H1 (cell line): ENCODE data around the gene MIX23. TPM values are rescaled to one million over a fixed set of nuclear protein-coding genes. Genes with fewer than 3 reads are reported as not detected.

ENCODE experiments used
- CTCF ChIA-PET: fragments of 300-600 bp; sonication (Branson Sonifier 250); formaldehyde crosslinking; loops from one replicate; lab custom pipeline; 2021; ENCODE audit not compliant: partially characterized antibody; lab: Charles Lee
- POLR2A ChIA-PET: fragments of 300-600 bp; sonication (Branson Sonifier 250); formaldehyde crosslinking; loops from one replicate; lab custom pipeline; 2021; ENCODE audit warnings: inconsistent platforms; ENCODE audit not compliant: partially characterized antibody; lab: Charles Lee
- DNase-seq, 2 experiments: peaks; one replicate each; pipeline versions ENCODE4 v3.0.0 to v3.0.0-alpha.2; 2010 to 2022; ENCODE audit warnings: low spot score in 2 of 2, low read depth in 1 of 2, mixed read lengths in 1 of 2
- FAIRE-seq: peaks from 2 replicates; lab custom pipeline; 2011; peaks lifted over from hg19 to GRCh38; lab: Jason Lieb, UNC
- H2AFZ ChIP-seq: 2 replicates; pipeline ENCODE4 v1.8.1; 2012; ENCODE audit warnings: low read length, inconsistent platforms
- H2AK5ac ChIP-seq: 2 replicates; pipeline ENCODE4 v1.6.1; 2013; ENCODE audit warnings: low read depth, low read length
- H2BK120ac ChIP-seq: replicated peaks from 2 replicates; pipeline ENCODE3; 2013; ENCODE audit warnings: low read depth, low read length, inconsistent platforms
- H2BK12ac ChIP-seq: 2 replicates; pipeline ENCODE4 v1.6.1; 2013; ENCODE audit warnings: low read depth, low read length
- H2BK15ac ChIP-seq: 2 replicates; pipeline ENCODE4 v1.6.1; 2013; ENCODE audit warnings: low read length
- H2BK20ac ChIP-seq: 2 replicates; pipeline ENCODE4 v1.6.1; 2013; ENCODE audit warnings: low read length
- H2BK5ac ChIP-seq: 2 replicates; pipeline ENCODE4 v1.6.1; 2013; ENCODE audit warnings: low read depth, low read length
- H3K14ac ChIP-seq: 2 replicates; pipeline ENCODE4 v1.6.1; 2013; ENCODE audit warnings: inconsistent platforms; ENCODE audit not compliant: insufficient read length
- H3K18ac ChIP-seq: 2 replicates; pipeline ENCODE4 v1.6.1; 2013; ENCODE audit warnings: low read length; ENCODE audit errors: extremely low read depth
- H3K23ac ChIP-seq: 2 replicates; pipeline ENCODE4 v1.6.1; 2013; ENCODE audit warnings: inconsistent platforms; ENCODE audit not compliant: insufficient read length
- H3K23me2 ChIP-seq: 2 replicates; pipeline ENCODE4 v1.6.1; 2013; ENCODE audit warnings: low read depth, low read length
- H3K27ac ChIP-seq: 2 replicates; pipeline ENCODE4 v1.6.1; 2011; ENCODE audit warnings: low read depth, low read length, inconsistent platforms
- H3K27me3 ChIP-seq, 4 experiments: replicated peaks in 1 of 4; 1 replicate in 1 of 4; 2 replicates in 3 of 4; pipeline versions ENCODE4 v1.6.1 to v1.8.1; 2011 to 2013; ENCODE audit warnings: low read length in 3 of 4, mild to moderate bottlenecking in 3 of 4, inconsistent platforms in 2 of 4, mixed read lengths in 2 of 4, moderate library complexity in 1 of 4; ENCODE audit not compliant: control insufficient read depth in 3 of 4, insufficient read depth in 3 of 4; ENCODE audit errors: extremely low read depth in 1 of 4
- H3K36me3 ChIP-seq, 4 experiments: 2 replicates each; pipeline versions ENCODE4 v1.6.1 to v1.8.1; 2011 to 2013; ENCODE audit warnings: mild to moderate bottlenecking in 4 of 4, low read length in 3 of 4, moderate library complexity in 2 of 4, control low read depth in 1 of 4, inconsistent platforms in 1 of 4; ENCODE audit not compliant: insufficient read depth in 4 of 4, control insufficient read depth in 2 of 4
- H3K4ac ChIP-seq: replicated peaks from 2 replicates; pipeline ENCODE3; 2013; ENCODE audit warnings: low read length, low read depth, mixed read lengths, inconsistent platforms; ENCODE audit not compliant: insufficient read length
- H3K4me1 ChIP-seq, 4 experiments: replicated peaks in 1 of 4; 1 replicate in 1 of 4; 2 replicates in 3 of 4; pipeline versions ENCODE4 v1.6.1 to v1.8.1; 2011 to 2013; ENCODE audit warnings: low read length in 3 of 4, inconsistent platforms in 2 of 4, mixed read lengths in 1 of 4; ENCODE audit not compliant: insufficient read depth in 4 of 4, control insufficient read depth in 3 of 4
- H3K4me2 ChIP-seq, 2 experiments: 2 replicates each; pipeline versions ENCODE4 v1.6.1 to v1.8.1; 2011 to 2013; ENCODE audit warnings: low read depth in 2 of 2, low read length in 2 of 2, control low read depth in 1 of 2, inconsistent platforms in 1 of 2, mild to moderate bottlenecking in 1 of 2; ENCODE audit not compliant: insufficient read depth in 1 of 2
- H3K4me3 ChIP-seq, 4 experiments: fragments of 200-600, 300-600 bp in 1 of 4; sonication (generic), shearing (Covaris generic), sonication (Bioruptor Twin) in 1 of 4; 2 replicates each; pipeline versions ENCODE4 v1.5.1 to v1.8.1; 2011 to 2016; ENCODE audit warnings: low read length in 4 of 4, low read depth in 3 of 4, control low read depth in 2 of 4, inconsistent platforms in 2 of 4, mild to moderate bottlenecking in 2 of 4, mixed read lengths in 1 of 4, moderate library complexity in 1 of 4; ENCODE audit not compliant: insufficient read depth in 2 of 4; ENCODE audit errors: extremely low read depth in 1 of 4
- H3K56ac ChIP-seq: replicated peaks from 2 replicates; pipeline ENCODE3; 2013; ENCODE audit warnings: low read depth, mild to moderate bottlenecking, mixed read lengths, low read length, inconsistent platforms; ENCODE audit not compliant: insufficient read length
- H3K79me1 ChIP-seq: 2 replicates; pipeline ENCODE4 v1.6.1; 2013; ENCODE audit warnings: low read depth, low read length, control low read depth
- H3K79me2 ChIP-seq, 2 experiments: 2 replicates each; pipeline versions ENCODE4 v1.6.1 to v1.8.1; 2012 to 2013; ENCODE audit warnings: low read length in 2 of 2, mild to moderate bottlenecking in 2 of 2, inconsistent platforms in 1 of 2; ENCODE audit not compliant: insufficient read depth in 2 of 2, control insufficient read depth in 1 of 2
- H3K9ac ChIP-seq, 4 experiments: replicated peaks in 1 of 4; 1 replicate in 1 of 4; 2 replicates in 3 of 4; pipeline versions ENCODE4 v1.6.1 to v1.8.1; 2011 to 2013; ENCODE audit warnings: low read depth in 3 of 4, low read length in 3 of 4, control low read depth in 2 of 4, mild to moderate bottlenecking in 2 of 4, moderate library complexity in 2 of 4, inconsistent platforms in 1 of 4; ENCODE audit errors: extremely low read depth in 1 of 4
- H3K9me3 ChIP-seq, 2 experiments: 2 replicates each; pipeline versions ENCODE4 v1.6.1 to v1.8.1; 2012 to 2013; ENCODE audit warnings: mild to moderate bottlenecking in 2 of 2, moderate library complexity in 2 of 2, control low read depth in 1 of 2, inconsistent platforms in 1 of 2, low read depth in 1 of 2, low read length in 1 of 2, mixed read lengths in 1 of 2; ENCODE audit not compliant: insufficient read depth in 2 of 2
- H4K20me1 ChIP-seq, 2 experiments: replicated peaks in 1 of 2; 2 replicates each; pipeline versions ENCODE3 to v1.8.1; 2011 to 2013; ENCODE audit warnings: inconsistent platforms in 2 of 2, low read length in 2 of 2, mild to moderate bottlenecking in 1 of 2; ENCODE audit not compliant: insufficient read depth in 2 of 2, control insufficient read depth in 1 of 2
- H4K5ac ChIP-seq: 2 replicates; pipeline ENCODE4 v1.6.1; 2013; ENCODE audit warnings: low read length, low read depth, mixed read lengths, inconsistent platforms; ENCODE audit not compliant: insufficient read length
- H4K8ac ChIP-seq: 2 replicates; pipeline ENCODE4 v1.8.0; 2013; ENCODE audit warnings: mild to moderate bottlenecking, moderate library complexity, low read length, inconsistent platforms; ENCODE audit not compliant: insufficient read depth; ENCODE audit errors: extremely low read depth
- H4K91ac ChIP-seq: replicated peaks from 2 replicates; pipeline ENCODE3; 2013; ENCODE audit warnings: low read length, mixed read lengths, inconsistent platforms; ENCODE audit not compliant: insufficient read length
- POLR2A ChIP-seq, 2 experiments: IDR thresholded peaks; 1 replicate in 1 of 2; 2 replicates in 1 of 2; pipeline ENCODE4 v1.6.1; 2011; ENCODE audit warnings: low read depth in 2 of 2, low read length in 2 of 2, mild to moderate bottlenecking in 2 of 2; ENCODE audit errors: control extremely low read depth in 1 of 2
- POLR2AphosphoS5 ChIP-seq: IDR thresholded peaks from 2 replicates; pipeline ENCODE4 v1.6.1; 2011; ENCODE audit warnings: low read depth, low read length
- WGBS, 2 experiments: shearing (Covaris generic) in 1 of 2; methylation state at CpG; one replicate each; pipeline versions ENCODE4 v1.1.6 to v1.1.7; 2013 to 2015; ENCODE audit warnings: low lambda C conversion rate in 2 of 2, mixed read lengths in 2 of 2, inconsistent platforms in 1 of 2, low coverage in 1 of 2, missing lambda C conversion rate in 1 of 2; ENCODE audit not compliant: insufficient replicate concordance in 2 of 2, insufficient coverage in 1 of 2, insufficient read length in 1 of 2; ENCODE audit errors: extremely low coverage in 1 of 2, missing lambda C conversion rate in 1 of 2; 5-methylcytosine and 5-hydroxymethylcytosine counted together
- polyA plus RNA-seq, 7 experiments: library from polyadenylated mRNA; depleted of rRNA in 3 of 7; stranded (reverse) in 5 of 7; unstranded in 2 of 7; fragments of >200 nt in 5 of 7; fragments of 200-250 nt in 2 of 7; gene quantifications; 1 replicate in 5 of 7; 2 replicates in 1 of 7; 4 replicates in 1 of 7; pipeline versions ENCODE4 v1.2.1 to v1.2.3, GENCODE V29; 2011 to 2013; ENCODE audit warnings: missing spikeins in 2 of 7, mixed read lengths in 2 of 7
- total RNA-seq: library from RNA; stranded (reverse); fragmentation: NEBNext Ultra II Directional; extraction: Animal tissue kit (Norgen Biotek cat#: 25700); gene quantifications from 2 replicates; pipeline ENCODE4 v1.2.1, GENCODE V29; 2021

MIX23 gene
- total and polyA plus RNA-seq, 2 of the 8 experiments (the other 6 are each of a cell fraction or from before 2014, with no cell fraction given) = 22.1 to 69.6 TPM

GRCh38 chr3:122358703-122359032, 24.4 kb downstream of the MIX23 start:
- no peak overlapping the region for H2AFZ ChIP-seq
- H2BK20ac ChIP-seq = no peak overlapping the region
- no peak overlapping the region for H2BK5ac ChIP-seq
- FAIRE-seq (no peak), DNase-seq (no peak)
- no peak overlapping the region for H4K8ac ChIP-seq
- H3K4me3 ChIP-seq = no peak overlapping the region
- H3K27ac ChIP-seq = no peak overlapping the region
- H3K9ac ChIP-seq = no peak overlapping the region
- H4K20me1 ChIP-seq = peaks cover under 1 to 2% of the 10 kb centered on the region in 2 experiments
- H2BK120ac ChIP-seq = no peak overlapping the region
- no peak overlapping the region for H3K14ac ChIP-seq
- H3K23me2 ChIP-seq = no peaks in the 10 kb centered on the region
- no peak overlapping the region for H3K4ac ChIP-seq
- no peak overlapping the region for H3K4me2 ChIP-seq
- H3K23ac ChIP-seq = no peak overlapping the region
- no peaks in the 10 kb centered on the region for H3K79me1 ChIP-seq
- H3K56ac ChIP-seq = no peak overlapping the region
- no peak overlapping the region for H4K91ac ChIP-seq
- H3K36me3 ChIP-seq = peaks cover 0 to 27% (median 13%) of the 10 kb centered on the region in 4 experiments; a peak in 6 of 8 replicates
- no peaks in the 10 kb centered on the region for H3K79me2 ChIP-seq
- H3K4me1 ChIP-seq = no peaks in the 10 kb centered on the region
- TF ChIP-seq POLR2AphosphoS5 (peak; percentile 29; the same call in 1 of the 2 replicates), POLR2A (IDR thresholded peaks at IDR 0.05; ENCODE audit: control extremely low read depth in 1 of 2, low read depth in 2 of 2, low read length in 2 of 2) (no peak)
- H3K9me3 ChIP-seq = no peaks in the 10 kb centered on the region
- WGBS, 2 experiments = 87% methylated on average over 2 of the region's 2 CpGs; no CpG with 5 or more reads in 1 of the 2 experiments
- H3K18ac ChIP-seq = no peak overlapping the region
- CTCF ChIA-PET = interaction anchor here (0.6 to 5.2 kb wide), 2 partner anchors 257 to 652 kb away, joined by 4 to 35 read pairs; no protein-coding TSS in a partner anchor
- no peak overlapping the region for H2AK5ac ChIP-seq
- POLR2A ChIA-PET = interaction anchor here (0.8 to 1.4 kb wide), 3 partner anchors 20 to 26 kb away, joined by 3 to 5 read pairs (median 4); partner anchors contain the start of genes FAM162A and MIX23
- no peak overlapping the region for H2BK15ac ChIP-seq
- H3K27me3 ChIP-seq = no peaks in the 10 kb centered on the region
- no peak overlapping the region for H2BK12ac ChIP-seq
- no peak overlapping the region for H4K5ac ChIP-seq
